ENCODE data around the gene ANKS3. TPM values are rescaled to one million over a fixed set of nuclear protein-coding genes. Genes with fewer than 3 reads are reported as not detected.

The ANKS3 gene
- total RNA-seq, 1 donor from 2014 or later, result 32.0 TPM

GRCh38 chr16:4675864-4676786 lies 57.9 kb downstream of the ANKS3 start:
- Mint-ChIP-seq H3K36me3 (ENCODE audit: low read depth) (no peaks in the 10 kb centered on the region), H3K4me1 (peaks cover 4% of the 10 kb centered on the region), H3K27me3 (ENCODE audit: low read depth) (no peaks in the 10 kb centered on the region), H3K9me3 (no peaks in the 10 kb centered on the region), H3K27ac (ENCODE audit: unreplicated experiment) (peak overlapping the region; percentile 71), H3K4me3 (no peak overlapping the region)
- no peak for DNase-seq (ENCODE audit: low read depth, low spot score)
- TF ChIP-seq, protein P1, sequence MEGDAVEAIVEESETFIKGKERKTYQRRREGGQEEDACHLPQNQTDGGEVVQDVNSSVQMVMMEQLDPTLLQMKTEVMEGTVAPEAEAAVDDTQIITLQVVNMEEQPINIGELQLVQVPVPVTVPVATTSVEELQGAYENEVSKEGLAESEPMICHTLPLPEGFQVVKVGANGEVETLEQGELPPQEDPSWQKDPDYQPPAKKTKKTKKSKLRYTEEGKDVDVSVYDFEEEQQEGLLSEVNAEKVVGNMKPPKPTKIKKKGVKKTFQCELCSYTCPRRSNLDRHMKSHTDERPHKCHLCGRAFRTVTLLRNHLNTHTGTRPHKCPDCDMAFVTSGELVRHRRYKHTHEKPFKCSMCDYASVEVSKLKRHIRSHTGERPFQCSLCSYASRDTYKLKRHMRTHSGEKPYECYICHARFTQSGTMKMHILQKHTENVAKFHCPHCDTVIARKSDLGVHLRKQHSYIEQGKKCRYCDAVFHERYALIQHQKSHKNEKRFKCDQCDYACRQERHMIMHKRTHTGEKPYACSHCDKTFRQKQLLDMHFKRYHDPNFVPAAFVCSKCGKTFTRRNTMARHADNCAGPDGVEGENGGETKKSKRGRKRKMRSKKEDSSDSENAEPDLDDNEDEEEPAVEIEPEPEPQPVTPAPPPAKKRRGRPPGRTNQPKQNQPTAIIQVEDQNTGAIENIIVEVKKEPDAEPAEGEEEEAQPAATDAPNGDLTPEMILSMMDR (conservative IDR thresholded peaks at IDR 0.05), result no peak

DNA sequence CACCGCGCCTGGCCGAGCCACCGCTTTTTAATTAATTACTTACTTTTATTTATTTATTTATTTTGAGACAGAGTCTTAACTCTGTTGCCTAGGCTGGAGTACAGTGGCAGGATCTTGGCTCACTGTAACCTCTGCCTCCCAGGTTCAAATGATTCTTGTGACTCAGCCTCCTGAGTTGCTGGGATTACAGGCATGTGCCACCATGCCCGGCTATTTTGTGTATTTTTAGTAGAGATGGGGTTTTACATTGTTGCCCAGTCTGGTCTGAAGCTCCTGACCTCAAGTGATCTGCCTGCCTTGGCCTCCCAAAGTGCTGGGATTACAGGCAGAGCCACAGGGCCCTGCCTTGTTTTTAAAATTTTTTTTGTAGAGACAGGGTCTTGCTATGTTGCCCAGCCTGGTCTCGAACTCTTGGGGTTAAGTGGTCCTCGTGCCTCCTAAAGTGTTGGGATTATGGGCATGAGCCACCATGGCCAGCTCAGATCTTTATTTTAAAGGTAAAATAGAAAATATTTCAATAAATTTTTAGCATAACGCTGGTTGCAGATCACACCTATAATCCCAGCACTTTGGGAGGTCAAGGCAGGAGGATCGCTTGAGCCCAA lies 59.0 kb downstream of the ANKS3 start:
- no peak for DNase-seq (ENCODE audit: low read depth, low spot score)
- Mint-ChIP-seq H3K4me1 (peaks cover 4% of the 10 kb centered on the region), H3K27me3 (ENCODE audit: low read depth) (no peaks in the 10 kb centered on the region), H3K9me3 (no peaks in the 10 kb centered on the region), H3K36me3 (ENCODE audit: low read depth) (no peaks in the 10 kb centered on the region), H3K27ac (ENCODE audit: unreplicated experiment) (peak overlapping the region; percentile 57), H3K4me3 (no peak overlapping the region)
- TF ChIP-seq, protein P1 (conservative IDR thresholded peaks at IDR 0.05), result no peak

GRCh38 chr16:4673387-4674046 lies 60.6 kb downstream of the ANKS3 start:
- H3K27ac Mint-ChIP-seq (ENCODE audit: unreplicated experiment), result no peak overlapping the region
- no peak overlapping the region for H3K4me3 Mint-ChIP-seq
- no peak for DNase-seq (ENCODE audit: low read depth, low spot score)
- peaks cover 4% of the 10 kb centered on the region for H3K36me3 Mint-ChIP-seq (ENCODE audit: low read depth)
- TF ChIP-seq, protein P1 (conservative IDR thresholded peaks at IDR 0.05), result no peak
- H3K27me3 Mint-ChIP-seq (ENCODE audit: low read depth), result no peaks in the 10 kb centered on the region
- peaks cover 4% of the 10 kb centered on the region for H3K4me1 Mint-ChIP-seq
- no peaks in the 10 kb centered on the region for H3K9me3 Mint-ChIP-seq

GRCh38 chr16:4668313-4668960 lies 65.6 kb downstream of the ANKS3 start:
- H3K27me3 Mint-ChIP-seq (ENCODE audit: low read depth), result no peaks in the 10 kb centered on the region
- DNase-seq (ENCODE audit: low read depth, low spot score), result no peak
- H3K4me1 Mint-ChIP-seq, result peaks cover under 1% of the 10 kb centered on the region
- no peaks in the 10 kb centered on the region for H3K9me3 Mint-ChIP-seq
- peaks cover 4% of the 10 kb centered on the region for H3K36me3 Mint-ChIP-seq (ENCODE audit: low read depth)
- no peak overlapping the region for H3K27ac Mint-ChIP-seq (ENCODE audit: unreplicated experiment)
- TF ChIP-seq, protein P1 (conservative IDR thresholded peaks at IDR 0.05), result no peak
- H3K4me3 Mint-ChIP-seq, result no peak overlapping the region

Measured in neural crest cell (in vitro differentiated cells).